ENCODE measurements around the gene PRCD.

PRCD gene

GRCh38 chr17:76570457-76570856 lies 30.6 kb downstream of the PRCD start:
- no peak for FAIRE-seq
- DNase-seq (ENCODE audit: low spot score) = no peak

DNA sequence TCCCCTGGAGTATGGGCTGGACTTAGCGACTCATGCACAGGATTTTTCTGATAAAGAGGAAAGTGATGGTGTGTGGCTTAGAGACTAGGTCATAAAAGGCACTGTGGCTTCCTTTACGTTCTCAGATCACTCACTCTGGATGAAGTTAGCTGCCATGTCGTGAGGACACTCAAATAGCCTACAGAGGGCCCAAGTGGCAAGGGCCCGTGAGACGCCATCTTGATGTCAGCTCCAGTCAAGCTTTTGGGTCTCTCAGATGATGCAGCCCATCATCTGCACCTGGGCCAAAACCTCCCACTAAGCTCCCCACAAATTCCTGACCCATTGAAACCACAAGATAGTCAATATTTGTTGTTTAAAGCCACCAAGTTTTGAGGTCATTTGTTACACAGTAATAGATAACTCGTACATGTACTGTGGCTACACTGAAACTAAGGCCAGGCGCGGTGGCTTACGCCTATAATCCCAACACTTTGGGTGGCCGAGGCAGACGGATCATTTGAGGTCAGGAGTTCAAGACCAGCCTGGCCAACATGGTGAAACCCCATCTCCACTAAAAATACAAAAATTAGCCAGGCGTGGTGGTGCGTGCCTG lies 31.1 kb downstream of the PRCD start:
- DNase-seq (ENCODE audit: low spot score) (no peak), FAIRE-seq (no peak)

- DNase-seq (ENCODE audit: low spot score) (no peak), FAIRE-seq (no peak)
Measured at GRCh38 chr17:76572201-76572910, 32.5 kb downstream of the PRCD start.

GRCh38 chr17:76573096-76573495 lies 33.3 kb downstream of the PRCD start:
- DNase-seq (ENCODE audit: low spot score) (no peak), FAIRE-seq (no peak)

DNA sequence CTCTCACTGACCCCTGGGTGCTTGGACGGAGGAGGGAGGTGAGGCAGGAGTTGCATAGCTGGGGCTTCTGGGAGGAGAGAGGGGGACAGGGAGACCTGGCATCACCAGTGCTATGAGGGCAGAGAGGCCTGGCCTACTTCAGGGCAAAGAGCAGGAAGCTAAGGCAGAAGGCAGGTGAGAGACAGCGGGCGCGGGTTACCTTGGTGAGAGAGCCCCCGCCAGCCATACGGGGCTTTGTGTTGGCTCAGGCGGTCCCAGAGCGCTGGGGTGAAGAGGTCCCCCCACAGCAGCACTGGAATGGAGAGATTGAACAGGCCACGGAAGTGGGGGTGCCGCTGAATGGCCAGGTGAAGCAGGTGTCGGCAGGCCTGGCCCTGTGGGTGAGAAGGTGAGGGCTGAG lies 34.3 kb downstream of the PRCD start:
- DNase-seq (ENCODE audit: low spot score) = no peak
- FAIRE-seq = no peak

DNA sequence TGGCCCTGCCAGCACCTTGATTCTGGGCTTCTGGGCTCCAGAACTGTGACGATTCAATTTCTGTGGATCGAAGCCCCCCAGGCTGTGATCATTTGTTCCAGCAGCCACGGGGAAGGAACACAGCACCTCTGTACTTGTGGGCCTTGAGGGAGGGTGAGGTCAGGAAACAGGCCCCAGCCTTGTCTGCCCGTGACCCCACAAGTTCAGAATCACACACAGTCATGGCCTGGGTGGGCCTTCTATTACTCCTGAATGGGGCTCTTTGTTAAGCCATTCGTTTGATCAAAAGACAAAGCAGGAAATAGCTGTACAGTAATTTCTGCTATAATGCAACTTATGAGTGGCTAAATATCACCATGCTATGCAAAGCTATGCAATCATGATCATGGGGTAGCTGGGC lies 35.7 kb downstream of the PRCD start:
- DNase-seq (ENCODE audit: low spot score) (no peak), FAIRE-seq (no peak)

GRCh38 chr17:76576189-76576588 lies 36.3 kb downstream of the PRCD start:
- FAIRE-seq (peak; percentile 50), DNase-seq (ENCODE audit: low spot score) (no peak)

GRCh38 chr17:76577876-76578275 lies 38.0 kb downstream of the PRCD start:
- FAIRE-seq (no peak), DNase-seq (ENCODE audit: low spot score) (no peak)

GRCh38 chr17:76578376-76578775 lies 38.5 kb downstream of the PRCD start:
- no peak for DNase-seq (ENCODE audit: low spot score)
- FAIRE-seq = no peak

- no peak for DNase-seq (ENCODE audit: low spot score)
- FAIRE-seq = no peak
Measured at GRCh38 chr17:76579281-76579680, 39.4 kb downstream of the PRCD start.

DNA sequence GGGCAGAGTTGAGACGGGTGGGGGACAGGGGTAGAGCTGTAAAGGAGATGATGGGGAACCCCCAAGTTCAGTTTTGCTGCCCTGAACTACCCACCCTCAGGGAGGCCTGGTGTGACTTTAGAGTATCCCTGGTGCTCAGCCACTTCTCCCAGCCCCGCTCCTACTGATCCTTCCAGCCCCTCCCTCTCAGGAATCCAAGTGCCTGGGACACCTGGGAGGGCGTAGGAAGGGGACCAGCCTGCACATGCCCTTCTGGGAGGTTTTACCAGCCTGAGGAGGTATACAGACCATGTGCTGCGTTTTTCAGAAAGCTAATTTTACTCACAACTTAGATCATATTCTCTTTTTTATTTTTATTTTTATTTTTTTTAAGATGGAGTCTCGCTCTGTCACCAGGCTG lies 41.7 kb downstream of the PRCD start:
- DNase-seq (ENCODE audit: low spot score) (no peak), FAIRE-seq (no peak)

DNA sequence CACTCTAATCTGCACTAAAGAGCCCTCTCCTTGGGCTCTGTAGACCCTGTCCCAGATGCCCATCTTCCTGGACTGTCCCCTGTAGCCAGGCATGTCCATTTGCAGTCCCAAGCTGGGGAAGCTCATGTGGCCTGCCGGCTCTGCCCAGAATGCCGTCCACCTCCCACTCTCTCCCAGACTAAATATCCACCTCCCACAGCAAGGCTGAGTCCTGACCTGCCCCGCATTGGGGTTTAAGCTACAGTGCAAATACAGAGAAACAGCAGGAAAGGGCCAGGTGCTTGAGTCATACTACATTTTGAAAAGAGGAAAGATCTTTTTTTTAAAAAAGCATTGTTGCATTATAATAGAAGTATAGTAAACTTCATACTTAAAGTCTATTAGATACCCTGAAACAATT lies 42.8 kb downstream of the PRCD start:
- DNase-seq (ENCODE audit: low spot score) = no peak
- no peak for FAIRE-seq

GRCh38 chr17:76584427-76585032 lies 44.7 kb downstream of the PRCD start:
- DNase-seq (ENCODE audit: low spot score) (no peak), FAIRE-seq (no peak)

DNA sequence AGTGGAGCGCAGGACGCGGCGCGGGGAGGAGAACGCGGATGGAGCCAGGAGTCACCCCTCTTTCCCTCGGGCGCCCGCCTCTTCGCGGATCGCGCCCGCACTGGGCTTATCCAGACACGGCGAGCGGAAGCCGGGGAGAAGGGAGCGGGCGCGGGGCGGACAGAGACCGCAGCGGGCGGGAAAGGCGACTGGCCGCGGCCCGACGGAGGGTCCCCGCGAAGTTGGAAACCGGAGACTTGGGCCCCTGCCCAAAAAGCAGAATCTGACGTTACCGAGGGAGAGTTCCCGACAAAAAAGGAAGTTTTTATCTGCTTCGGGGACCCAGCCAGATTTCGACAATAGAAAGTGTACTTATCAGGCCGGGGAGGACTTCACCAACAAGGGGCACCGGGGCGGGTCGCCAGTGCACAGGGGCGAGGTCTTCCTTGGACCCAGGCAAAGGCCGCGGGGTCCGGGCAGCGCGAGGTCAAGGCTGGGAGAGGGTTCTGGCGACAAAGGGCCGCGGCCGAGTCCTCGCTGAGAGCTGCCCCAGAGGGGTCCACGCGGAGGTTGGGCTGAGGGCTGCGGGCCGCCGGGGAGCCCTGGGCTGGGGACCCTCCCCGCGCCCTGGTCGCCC lies 45.3 kb downstream of the PRCD start:
- no peak for DNase-seq (ENCODE audit: low spot score)
- no peak for FAIRE-seq

GRCh38 chr17:76585649-76586593 lies 46.1 kb downstream of the PRCD start, which contains the start of gene ST6GALNAC2:
TSS of gene ST6GALNAC2 (minus strand) at chr17:76585860. CDS start at chr17:76585808, 52 bp downstream.
- FAIRE-seq = no peak
- DNase-seq (ENCODE audit: low spot score) = no peak

DNA sequence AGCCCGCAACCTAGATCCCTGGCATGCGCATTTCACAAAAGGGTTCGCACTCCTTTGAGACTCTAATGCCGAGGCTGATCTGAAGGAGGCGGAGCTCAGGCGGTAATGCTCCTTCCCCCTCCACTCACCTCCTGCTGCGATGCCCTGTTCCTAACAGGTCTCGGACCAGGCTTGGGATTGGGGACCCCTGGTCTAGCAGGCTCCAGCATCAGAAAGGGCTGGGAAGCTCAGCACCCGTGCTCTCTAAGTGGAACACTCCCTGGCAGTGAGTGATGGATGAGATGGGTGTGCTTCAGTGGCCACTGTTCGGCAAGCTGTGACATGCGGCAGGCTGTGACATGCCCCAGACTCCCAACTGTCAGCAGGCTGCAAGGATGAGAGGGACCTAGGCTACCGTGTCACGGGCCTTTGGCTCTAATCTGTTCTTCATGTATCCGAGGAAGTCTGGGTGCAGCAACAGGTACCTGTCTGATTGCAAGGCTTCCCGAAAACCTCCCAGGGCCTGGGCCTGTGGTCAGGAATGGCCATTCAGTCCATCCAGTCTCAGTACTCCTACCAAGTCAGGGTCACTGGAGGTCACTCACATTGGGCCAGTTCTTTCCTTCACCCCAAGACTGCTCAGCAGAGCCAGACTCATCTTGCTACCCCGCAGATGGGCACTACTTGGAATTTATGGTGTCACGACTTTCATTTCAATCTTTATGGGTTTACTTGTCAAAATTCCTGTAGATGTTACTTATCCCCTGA lies 47.1 kb downstream of the PRCD start:
- no peak for FAIRE-seq
- no peak for DNase-seq (ENCODE audit: low spot score)

GRCh38 chr17:76588182-76588581 lies 48.3 kb downstream of the PRCD start:
- no peak for FAIRE-seq

GRCh38 chr17:76593384-76593826 lies 53.6 kb downstream of the PRCD start:
- peak; percentile 46 for DNase-seq (ENCODE audit: low spot score)
- no peak for FAIRE-seq

More at GRCh38 chr17:76588182-76588581, 48.3 kb downstream of the PRCD start:
- DNase-seq (ENCODE audit: low spot score) = no peak

GRCh38 chr17:76593959-76594358 lies 54.1 kb downstream of the PRCD start:
- FAIRE-seq (no peak), DNase-seq (ENCODE audit: low spot score) (no peak)

- FAIRE-seq = no peak
- DNase-seq (ENCODE audit: low spot score) = no peak
Measured at GRCh38 chr17:76594690-76595089, 54.8 kb downstream of the PRCD start.
